NCI-H2196 (cell line): Measurements from ENCODE around the gene TMEM273.

Experiments used
- DNase-seq: peaks from one replicate; lab custom pipeline; 2025; ENCODE audit not compliant: unreplicated experiment; lab: John Stamatoyannopoulos, UW

TMEM273 gene

GRCh38 chr10:49177391-49178355, 10.5 kb downstream of the TMEM273 start:
- no peak for DNase-seq

- no peak for DNase-seq
Measured at GRCh38 chr10:49176310-49177268, 11.6 kb downstream of the TMEM273 start.

DNA sequence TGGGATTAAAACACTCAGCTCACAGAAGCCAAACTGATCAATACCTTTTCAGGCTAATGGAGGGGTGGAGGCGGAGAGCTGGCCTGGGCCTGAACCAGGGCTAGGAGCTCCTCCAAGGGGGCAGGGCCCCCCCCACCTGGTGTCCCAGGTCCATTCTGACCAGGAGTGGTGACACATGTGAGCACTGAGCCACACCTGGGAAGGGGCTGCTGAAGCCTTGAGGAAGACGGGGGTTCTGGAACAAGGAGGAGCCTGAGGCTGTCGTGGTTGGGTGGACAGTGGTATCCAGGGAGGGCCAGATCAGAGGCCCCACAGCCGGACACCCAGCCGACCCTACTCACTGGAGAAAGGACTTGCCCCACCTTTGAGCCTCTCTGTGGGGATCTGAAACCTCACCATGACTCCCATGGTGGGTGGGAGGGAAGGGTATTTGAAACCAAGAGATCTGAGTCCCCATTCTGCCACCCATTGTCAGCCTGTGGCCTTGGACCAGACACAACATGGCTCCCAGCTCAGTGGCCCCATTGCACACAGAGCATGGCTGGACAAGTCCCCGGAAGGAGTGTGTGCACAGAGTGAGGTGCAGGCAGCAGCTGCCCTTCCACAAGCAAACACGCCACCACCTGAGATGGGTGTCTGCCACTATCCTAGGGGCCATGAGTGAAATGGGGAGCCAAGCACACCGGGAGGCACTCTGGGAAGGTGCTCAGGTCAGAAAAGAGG, 12.4 kb downstream of the TMEM273 start:
- DNase-seq, result no peak

DNA sequence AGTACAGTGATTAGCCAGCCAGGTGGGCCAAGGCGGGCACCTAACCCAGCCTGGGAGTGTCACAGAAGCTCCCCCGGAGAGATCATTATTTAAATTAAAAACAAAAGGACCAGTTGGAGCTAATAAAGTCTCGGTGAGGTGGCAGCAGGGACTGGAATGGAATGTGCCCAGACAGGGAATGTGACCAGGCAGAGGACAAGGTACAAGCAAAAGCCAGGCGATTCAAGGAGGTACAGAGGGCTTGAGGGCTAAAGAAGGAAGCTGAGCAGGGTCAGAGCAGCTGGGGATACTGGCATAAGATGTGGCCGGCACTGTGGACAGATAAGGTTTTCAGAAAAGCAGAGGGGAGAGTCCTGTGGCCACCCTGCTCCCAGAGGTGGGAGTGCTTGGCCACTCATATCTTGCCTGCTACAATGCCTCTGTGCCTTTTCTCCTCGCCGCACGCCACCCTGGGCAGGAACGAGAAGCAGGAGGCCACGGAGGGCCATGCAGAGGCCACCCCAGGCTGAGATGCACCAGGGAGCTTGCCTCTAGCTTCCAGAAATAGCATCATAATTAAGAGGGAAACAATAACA, 13.2 kb downstream of the TMEM273 start:
- no peak for DNase-seq

DNA sequence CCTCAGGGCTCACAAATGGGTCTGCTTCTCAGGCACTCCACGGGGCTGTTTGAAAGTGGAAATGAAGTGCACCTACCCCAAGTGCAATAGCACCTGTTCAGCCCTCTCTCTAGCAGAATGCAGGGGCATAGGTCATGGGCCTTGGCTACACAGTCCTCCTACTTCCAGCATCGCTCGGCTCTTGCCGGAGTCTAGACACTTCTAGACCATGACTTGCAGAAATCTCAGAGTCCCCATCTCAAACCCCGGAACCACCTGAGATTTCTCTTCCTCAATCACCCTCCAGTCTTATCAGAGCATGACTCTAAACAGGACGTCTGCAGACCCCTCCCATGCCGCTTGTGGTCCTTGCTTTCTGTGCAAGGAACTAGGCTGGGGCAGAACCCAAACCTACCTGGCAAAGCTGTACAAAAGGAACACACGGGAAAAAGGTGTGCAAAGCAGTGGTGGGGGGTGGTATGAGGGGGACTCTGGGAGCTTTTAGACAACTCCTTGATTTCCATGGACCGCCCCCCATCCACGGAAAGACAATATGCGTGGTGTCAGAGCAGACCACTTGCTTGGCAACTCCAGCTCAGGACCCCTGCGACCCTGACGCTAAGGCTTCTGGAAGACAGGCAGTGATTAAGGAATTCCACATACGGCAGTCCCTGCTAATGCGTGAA, 13.8 kb downstream of the TMEM273 start:
- DNase-seq, result no peak

DNA sequence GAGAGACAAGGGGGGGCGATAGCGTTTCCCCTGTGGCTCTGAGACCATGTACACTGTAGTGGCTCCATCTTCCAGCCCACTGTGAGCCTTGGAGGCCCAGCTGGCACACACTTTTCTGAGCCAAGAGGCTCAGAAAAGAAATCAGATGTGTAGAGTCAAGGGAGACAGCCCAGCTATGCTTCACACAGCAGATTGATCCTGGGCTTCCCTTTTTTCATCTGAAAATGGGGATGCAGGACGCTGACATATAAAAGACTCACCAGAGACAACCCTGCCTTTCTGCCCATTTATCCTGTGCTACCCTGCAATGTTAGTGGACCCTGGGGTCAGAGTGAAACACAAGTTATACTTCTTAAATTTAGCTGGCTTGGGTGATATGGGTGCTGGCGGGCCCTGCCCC, 14.3 kb downstream of the TMEM273 start:
- no peak for DNase-seq

DNA sequence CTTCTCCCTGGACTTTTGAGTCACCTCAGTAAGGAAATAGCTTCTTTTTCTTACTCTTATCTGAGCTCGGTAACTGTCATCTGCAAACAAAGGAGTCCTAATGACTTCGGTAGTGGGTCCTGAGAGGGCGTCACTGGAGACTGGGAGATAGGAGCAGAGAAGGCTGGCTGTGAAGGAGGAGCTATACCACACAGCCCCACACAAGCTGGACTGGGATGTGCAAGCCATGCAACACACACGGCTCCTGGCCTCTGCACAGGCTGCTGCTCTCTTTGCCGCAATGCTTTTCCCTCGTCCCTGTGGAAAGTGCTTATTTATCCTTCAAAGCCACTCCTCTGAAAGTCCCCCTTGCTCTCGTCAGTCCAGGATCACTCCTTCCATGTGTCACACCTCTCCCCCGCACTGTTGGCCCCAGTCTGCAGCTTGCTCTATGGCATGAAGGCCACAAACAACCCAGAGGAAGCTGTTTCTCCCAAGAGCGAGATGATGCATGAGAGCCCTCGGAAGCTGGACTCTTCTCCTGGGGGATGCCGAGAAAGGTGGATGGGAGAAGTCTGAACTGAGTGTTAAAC, 14.9 kb downstream of the TMEM273 start:
- DNase-seq, result no peak

DNA sequence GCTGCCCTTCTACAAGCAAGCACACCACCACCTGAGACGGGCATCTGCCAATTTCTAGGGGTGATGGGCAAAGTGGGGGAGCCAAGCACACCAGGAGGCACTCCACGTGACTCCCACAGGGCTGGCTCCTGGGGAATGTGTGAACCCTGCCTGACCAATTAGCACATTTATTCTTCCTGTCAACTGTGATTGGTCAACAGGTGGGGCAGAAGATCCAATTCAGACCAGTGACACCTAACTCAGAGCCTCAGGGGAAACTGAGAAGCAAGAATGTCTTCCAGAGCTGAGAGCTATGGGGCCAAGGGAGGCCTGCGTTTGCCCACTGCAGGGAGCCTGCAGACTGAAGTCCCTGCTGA, 15.4 kb downstream of the TMEM273 start:
- DNase-seq, result no peak

DNA sequence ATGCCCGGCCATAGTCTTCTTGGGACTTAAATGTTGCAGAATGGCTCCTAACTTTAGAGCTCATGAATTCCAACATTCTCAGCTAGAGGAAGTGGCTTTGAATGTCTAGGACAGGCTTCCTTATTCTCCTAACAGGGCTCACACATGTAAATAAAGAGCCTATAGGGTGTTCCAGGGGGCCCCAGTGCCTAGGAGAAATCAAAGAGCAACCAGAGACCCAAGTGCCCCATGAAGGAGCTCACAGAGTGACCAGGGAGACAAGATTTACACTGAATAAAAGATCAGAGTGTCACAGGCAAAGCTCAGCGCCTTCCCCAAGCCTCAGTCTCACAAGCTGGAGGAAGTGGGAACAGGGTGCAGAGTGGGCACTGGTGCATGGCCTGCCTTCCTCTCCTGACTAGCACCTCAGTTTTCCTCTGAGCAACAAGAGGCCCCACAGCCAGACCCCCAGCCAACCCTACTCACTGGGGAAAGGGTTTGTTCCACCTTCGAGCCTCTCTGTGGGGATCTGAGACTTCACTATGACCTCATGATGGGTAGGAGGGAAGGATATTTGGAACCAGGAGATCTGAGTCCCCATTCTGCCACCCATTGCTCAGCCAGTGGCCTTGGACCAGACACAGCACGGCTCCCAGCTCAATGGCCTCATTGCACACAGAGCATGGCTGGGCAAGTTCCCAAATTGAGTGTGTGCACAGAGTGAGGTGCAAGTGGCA, 16.0 kb downstream of the TMEM273 start:
- DNase-seq, result no peak

- no peak for DNase-seq
Measured at GRCh38 chr10:49171326-49172060, 16.7 kb downstream of the TMEM273 start.

- no peak for DNase-seq
Measured at GRCh38 chr10:49170632-49171325, 17.4 kb downstream of the TMEM273 start.

- no peak for DNase-seq
Measured at GRCh38 chr10:49169776-49170175, 18.4 kb downstream of the TMEM273 start.

GRCh38 chr10:49168831-49169500, 19.2 kb downstream of the TMEM273 start:
- DNase-seq, result no peak

GRCh38 chr10:49168171-49168540, 20.0 kb downstream of the TMEM273 start:
- no peak for DNase-seq

- no peak for DNase-seq
Measured at GRCh38 chr10:49167425-49168170, 20.6 kb downstream of the TMEM273 start.

DNA sequence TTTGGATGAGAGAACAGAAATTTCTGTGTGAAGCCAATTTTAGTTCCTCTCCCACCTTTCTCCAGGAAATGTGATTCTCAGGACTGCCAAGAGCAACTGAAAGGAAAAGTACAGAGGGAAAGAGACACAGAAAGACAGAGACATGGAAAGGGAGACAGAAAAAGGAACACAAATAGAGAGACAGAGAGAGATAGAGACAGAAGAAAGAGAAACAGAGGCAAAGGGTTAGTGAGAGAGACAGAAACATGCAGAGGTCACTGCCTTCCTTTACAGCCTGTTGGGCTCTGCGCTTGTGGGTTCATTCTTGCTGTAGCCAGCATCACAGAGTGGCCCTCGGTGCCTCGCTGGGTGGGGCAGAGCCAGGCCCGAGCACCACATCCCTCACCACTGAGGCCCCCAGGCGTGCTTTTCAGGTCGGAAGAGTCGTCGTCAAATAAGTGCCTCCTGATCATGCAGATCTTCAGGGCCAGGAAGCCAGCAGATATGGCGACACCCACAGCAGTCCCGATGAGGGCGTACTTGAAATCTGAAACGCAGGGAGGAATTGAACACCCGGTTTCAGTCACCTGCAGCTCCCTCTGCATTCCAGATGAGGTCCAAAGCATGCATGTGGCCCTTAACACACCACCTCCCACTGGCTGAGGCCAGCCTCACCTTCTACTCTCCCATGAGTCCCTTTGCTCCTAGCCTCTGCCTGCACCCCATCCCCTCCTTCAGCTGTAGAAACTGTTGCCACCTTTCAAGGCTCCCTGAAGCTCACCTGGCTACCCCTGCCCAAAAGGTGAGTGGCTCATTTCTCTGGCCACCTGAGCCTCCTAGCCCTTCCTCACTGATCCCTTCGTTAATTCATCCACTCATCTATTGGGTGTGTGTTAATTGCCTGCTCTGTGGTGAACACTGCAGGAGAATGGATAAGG, 21.4 kb downstream of the TMEM273 start:
- DNase-seq, result no peak
